Measurements from ENCODE around the gene HDAC7.

Gene HDAC7

GRCh38 chr12:47748899-47749298, 70.8 kb downstream of the HDAC7 start:
- no peak overlapping the region for H3K4me3 ChIP-seq (ENCODE audit: low read depth, low read length)
- no peak for TF ChIP-seq CTCF (IDR thresholded peaks at IDR 0.05; ENCODE audit: borderline replicate concordance, insufficient read depth, low read depth, low read length)

GRCh38 chr12:47748507-47748828, 71.2 kb downstream of the HDAC7 start:
- no peak for TF ChIP-seq CTCF (IDR thresholded peaks at IDR 0.05; ENCODE audit: borderline replicate concordance, insufficient read depth, low read depth, low read length)
- H3K4me3 ChIP-seq (ENCODE audit: low read depth, low read length): no peak overlapping the region

- no peak for TF ChIP-seq CTCF (IDR thresholded peaks at IDR 0.05; ENCODE audit: borderline replicate concordance, insufficient read depth, low read depth, low read length)
- H3K4me3 ChIP-seq (ENCODE audit: low read depth, low read length): no peak overlapping the region
These were observed 71.9 kb downstream of the HDAC7 start for GRCh38 chr12:47747596-47748506.

- TF ChIP-seq CTCF (IDR thresholded peaks at IDR 0.05; ENCODE audit: borderline replicate concordance, insufficient read depth, low read depth, low read length): no peak
- no peak overlapping the region for H3K4me3 ChIP-seq (ENCODE audit: low read depth, low read length)
These were observed 72.6 kb downstream of the HDAC7 start for GRCh38 chr12:47747126-47747525.

- TF ChIP-seq CTCF (IDR thresholded peaks at IDR 0.05; ENCODE audit: borderline replicate concordance, insufficient read depth, low read depth, low read length): no peak
- H3K4me3 ChIP-seq (ENCODE audit: low read depth, low read length): no peak overlapping the region
These were observed 73.2 kb downstream of the HDAC7 start for GRCh38 chr12:47746523-47746922.

- no peak for TF ChIP-seq CTCF (IDR thresholded peaks at IDR 0.05; ENCODE audit: borderline replicate concordance, insufficient read depth, low read depth, low read length)
- H3K4me3 ChIP-seq (ENCODE audit: low read depth, low read length): no peak overlapping the region
These were observed 73.6 kb downstream of the HDAC7 start for GRCh38 chr12:47746073-47746472.

GRCh38 chr12:47745485-47746041, 74.1 kb downstream of the HDAC7 start:
- no peak for TF ChIP-seq CTCF (IDR thresholded peaks at IDR 0.05; ENCODE audit: borderline replicate concordance, insufficient read depth, low read depth, low read length)

More at GRCh38 chr12:47745485-47746041, 74.1 kb downstream of the HDAC7 start:
- no peak overlapping the region for H3K4me3 ChIP-seq (ENCODE audit: low read depth, low read length)
